ENCODE data around the gene PHKG2. TPM values are rescaled to one million over a fixed set of nuclear protein-coding genes. Genes with fewer than 3 reads are reported as not detected.

The PHKG2 gene
- total RNA-seq, 1 experiment from 2014 or later: 42.3 TPM

GRCh38 chr16:30793508-30794069, 45.4 kb downstream of the PHKG2 start:
- DNase-seq (ENCODE audit: low read depth): no peak

GRCh38 chr16:30794634-30795033, 46.4 kb downstream of the PHKG2 start:
- no peak for DNase-seq (ENCODE audit: low read depth)

GRCh38 chr16:30797670-30798309, 49.6 kb downstream of the PHKG2 start:
- no peak for DNase-seq (ENCODE audit: low read depth)

Other genes with a start within 250 kb of the PHKG2 start
- 36.7 and 40.6 TPM in 2 replicates for gene ZNF768, start 221.9 kb upstream of the PHKG2 start, total RNA-seq (2014; rRNA removed)
- 13.3 TPM in 2 replicates for gene ZNF747, start 213.6 kb upstream of the PHKG2 start, total RNA-seq (2014; rRNA removed)
- gene ZNF764, start 190.1 kb upstream of the PHKG2 start, total RNA-seq (2014; rRNA removed): 7.8 and 9.6 TPM in 2 replicates
- 11.9 and 16.2 TPM in 2 replicates for gene ZNF688, start 176.7 kb upstream of the PHKG2 start, total RNA-seq (2014; rRNA removed)
- gene ZNF785, start 162.7 kb upstream of the PHKG2 start, total RNA-seq (2014; rRNA removed): 8.5 and 9.6 TPM in 2 replicates
- 8.7 and 12.5 TPM in 2 replicates for gene ZNF689, start 138.0 kb upstream of the PHKG2 start, total RNA-seq (2014; rRNA removed)
- 9.3 and 12.7 TPM in 2 replicates for gene PRR14, start 97.5 kb upstream of the PHKG2 start, total RNA-seq (2014; rRNA removed)
- 20.1 and 23.0 TPM in 2 replicates for gene FBRS, start 90.0 kb upstream of the PHKG2 start, total RNA-seq (2014; rRNA removed)
- gene SRCAP, start 49.3 kb upstream of the PHKG2 start, total RNA-seq (2014; rRNA removed): 10.3 and 16.1 TPM in 2 replicates
- 4.0 and 5.1 TPM in 2 replicates for gene CFAP119, start 13.6 kb downstream of the PHKG2 start, total RNA-seq (2014; rRNA removed)
- gene RNF40, start 13.9 kb downstream of the PHKG2 start, total RNA-seq (2014; rRNA removed): 102 and 105 TPM in 2 replicates
- gene ZNF629, start 38.8 kb downstream of the PHKG2 start, total RNA-seq (2014; rRNA removed): 20.8 and 21.0 TPM in 2 replicates
- gene BCL7C, start 145.7 kb downstream of the PHKG2 start, total RNA-seq (2014; rRNA removed): 71.5 and 74.5 TPM in 2 replicates
- gene CTF1, start 148.2 kb downstream of the PHKG2 start, total RNA-seq (2014; rRNA removed): 2.5 and 4.1 TPM in 2 replicates
- gene FBXL19, start 175.1 kb downstream of the PHKG2 start, total RNA-seq (2014; rRNA removed): 28.6 and 33.2 TPM in 2 replicates
- 62.5 and 73.6 TPM in 2 replicates for gene ORAI3, start 200.6 kb downstream of the PHKG2 start, total RNA-seq (2014; rRNA removed)
- 2.4 and 3.4 TPM in 2 replicates for gene SETD1A, start 209.3 kb downstream of the PHKG2 start, total RNA-seq (2014; rRNA removed)
- 133 and 143 TPM in 2 replicates for gene HSD3B7, start 236.8 kb downstream of the PHKG2 start, total RNA-seq (2014; rRNA removed)